PC-3 (cell line): ENCODE data around the gene TTC28. TPM values are rescaled to one million over a fixed set of nuclear protein-coding genes. Genes with fewer than 3 reads are reported as not detected.
"Not testable (repeated sequence)": the region's sequence is repeated elsewhere in the genome, so short reads cannot be mapped to it uniquely, and the experiment has no call there.

Experiments
- ATAC-seq: fragments of 200-7000 bp; cut with Tn5 transposase; 2 replicates; pipeline ENCODE4 v1.9.1; 2020; ENCODE audit warnings: mild to moderate bottlenecking, moderate library complexity
- BruUV-seq: library from RNA; stranded (reverse); fragments of 400-500 nt; replicated peaks from 2 replicates; lab custom pipeline; 2021; lab: Mats Ljungman, UMichigan
- CTCF ChIA-PET: fragments of 300-600 bp; sonication (Branson Sonifier 250); formaldehyde crosslinking; loops from one replicate; lab custom pipeline; 2022; ENCODE audit warnings: antibody characterized with exemption; lab: Charles Lee
- POLR2A ChIA-PET: fragments of 300-600 bp; sonication (Branson Sonifier 250); formaldehyde crosslinking; loops from one replicate; lab custom pipeline; 2022; ENCODE audit warnings: antibody characterized with exemption; ENCODE audit not compliant: unreplicated experiment; lab: Charles Lee
- DNase-seq: peaks from one replicate; pipeline ENCODE4 v3.0.0-alpha.2; 2015
- H2AFZ ChIP-seq: fragments of 300-600 bp; sonication (generic); 2 replicates; pipeline ENCODE4 v1.6.0; 2016; ENCODE audit warnings: antibody characterized with exemption, low read length
- H3F3A ChIP-seq: fragments of 300-600 bp; sonication (generic); one replicate; pipeline ENCODE4 v1.6.0; 2017; ENCODE audit warnings: antibody characterized with exemption, low read length, control low read depth, mild to moderate bottlenecking; ENCODE audit not compliant: unreplicated experiment
- H3K27ac ChIP-seq: fragments of 300-600 bp; sonication (generic); 2 replicates; pipeline ENCODE4 v1.5.1; 2016; ENCODE audit warnings: mild to moderate bottlenecking, low read length
- H3K27me3 ChIP-seq: fragments of 300-600 bp; sonication (generic); 2 replicates; pipeline ENCODE4 v1.6.1; 2016; ENCODE audit warnings: low read length, mixed read lengths
- H3K36me3 ChIP-seq: fragments of 300-600 bp; sonication (generic); 2 replicates; pipeline ENCODE4 v1.6.1; 2016; ENCODE audit warnings: low read depth, mixed run types, low read length, mixed read lengths
- H3K4me1 ChIP-seq: fragments of 300-600 bp; sonication (generic); 2 replicates; pipeline ENCODE4 v1.5.1; 2016; ENCODE audit warnings: low read length; ENCODE audit not compliant: insufficient read depth
- H3K4me2 ChIP-seq: fragments of 300-600 bp; sonication (generic); 2 replicates; pipeline ENCODE4 v1.6.0; 2016; ENCODE audit warnings: low read length
- H3K4me3 ChIP-seq: fragments of 300-600 bp; sonication (generic); 2 replicates; pipeline ENCODE4 v1.5.1; 2016; ENCODE audit warnings: mild to moderate bottlenecking, low read length, mixed read lengths
- H3K79me2 ChIP-seq: fragments of 300-600 bp; sonication (generic); 2 replicates; pipeline ENCODE4 v1.6.1; 2017; ENCODE audit warnings: low read length, mixed read lengths
- H3K9ac ChIP-seq: fragments of 300-600 bp; sonication (generic); 2 replicates; pipeline ENCODE4 v1.6.0; 2016; ENCODE audit warnings: mild to moderate bottlenecking, low read length
- H3K9me2 ChIP-seq: fragments of 300-600 bp; sonication (generic); replicated peaks from 2 replicates; pipeline ENCODE4 v1.6.1; 2016; ENCODE audit warnings: mixed run types, low read length, mixed read lengths
- H3K9me3 ChIP-seq: fragments of 300-600 bp; sonication (generic); 2 replicates; pipeline ENCODE4 v1.6.1; 2016; ENCODE audit warnings: low read length, mixed read lengths
- H4K20me1 ChIP-seq: fragments of 300-600 bp; sonication (generic); 2 replicates; pipeline ENCODE4 v1.6.1; 2016; ENCODE audit warnings: low read length, mixed read lengths
- CTCF ChIP-seq: fragments of 300-600 bp; sonication (generic); conservative IDR thresholded peaks from 2 replicates; pipeline ENCODE4 v1.5.1; 2017; ENCODE audit warnings: antibody characterized with exemption, low read depth, mild to moderate bottlenecking, low read length
- EZH2 ChIP-seq: fragments of 300-600 bp; sonication (generic); IDR thresholded peaks from one replicate; pipeline ENCODE4 v1.6.1; 2017; ENCODE audit warnings: antibody characterized with exemption, mild to moderate bottlenecking, low read length; ENCODE audit not compliant: unreplicated experiment
- EZH2phosphoT487 ChIP-seq: fragments of 300-600 bp; sonication (generic); IDR thresholded peaks from 2 replicates; pipeline ENCODE4 v1.6.1; 2018; ENCODE audit warnings: mild to moderate bottlenecking, antibody characterized with exemption, low read length, borderline replicate concordance
- intact Hi-C: fragments of 100-400 bp; cut with micrococcal nuclease; formaldehyde crosslinking; loops from 2 replicates; pipeline ENCODE4 v1.9.0; 2023
- total RNA-seq: library from RNA; depleted of rRNA; stranded (reverse); fragments of >200 nt; gene quantifications from 2 replicates; pipeline ENCODE4 v1.2.3, GENCODE V29; 2014

The TTC28 gene
- total RNA-seq, 1 experiment from 2014 or later, result 6.3 TPM

- H3K4me3 ChIP-seq, result no peak overlapping the region
- H3K36me3 ChIP-seq, result no peaks in the 10 kb centered on the region
- no TSS peak for BruUV-seq
- ChIA-PET POLR2A (no interaction called here), CTCF (interaction anchor here (0.5 kb wide), 1 partner anchor 315 kb away, joined by 3 read pairs; no protein-coding TSS in a partner anchor)
- DNase-seq (peak; percentile 31), ATAC-seq (peak; percentile 88)
- no peak overlapping the region for H3K27ac ChIP-seq
- intact Hi-C loops, result loop anchor here (5.0 kb wide), 1 partner anchor 100 kb away; no protein-coding TSS in a partner anchor
- no peaks in the 10 kb centered on the region for H3K79me2 ChIP-seq
- no peak overlapping the region for H2AFZ ChIP-seq
- no peak overlapping the region for H3K9ac ChIP-seq
- H3K4me1 ChIP-seq, result peaks cover 3% of the 10 kb centered on the region; the same call in 1 of the 2 replicates
- H4K20me1 ChIP-seq, result no peaks in the 10 kb centered on the region
- H3K9me3 ChIP-seq, result no peaks in the 10 kb centered on the region
- H3F3A ChIP-seq, result no peaks in the 10 kb centered on the region
- peak overlapping the region; percentile 8; the same call in 1 of the 2 replicates for H3K4me2 ChIP-seq
- H3K27me3 ChIP-seq, result no peaks in the 10 kb centered on the region
- no peaks in the 10 kb centered on the region for H3K9me2 ChIP-seq
- TF ChIP-seq EZH2phosphoT487 (no peak), CTCF (no peak), EZH2 (no peak)
These were observed 182.5 kb downstream of the TTC28 start for GRCh38 chr22:28497188-28497587.

- POLR2A ChIA-PET, CTCF ChIA-PET: not testable (repeated sequence)
These were observed 188.4 kb downstream of the TTC28 start for GRCh38 chr22:28491289-28491688.

GRCh38 chr22:28488825-28489224 lies 190.8 kb downstream of the TTC28 start:
- Histone ChIP-seq H3F3A (no peaks in the 10 kb centered on the region), H3K4me3 (no peak overlapping the region), H3K4me1 (no peaks in the 10 kb centered on the region), H4K20me1 (no peaks in the 10 kb centered on the region), H3K9me3 (no peaks in the 10 kb centered on the region), H3K9me2 (no peaks in the 10 kb centered on the region), H3K9ac (no peak overlapping the region), H3K79me2 (no peaks in the 10 kb centered on the region), H3K27me3 (no peaks in the 10 kb centered on the region), H2AFZ (no peak overlapping the region), H3K4me2 (no peak overlapping the region), H3K27ac (no peak overlapping the region), H3K36me3 (no peaks in the 10 kb centered on the region)
- ATAC-seq (no peak), DNase-seq (no peak)
- CTCF ChIA-PET, result interaction anchor here (0.6 kb wide), 1 partner anchor 235 kb away, joined by 3 read pairs; no protein-coding TSS in a partner anchor
- no TSS peak for BruUV-seq
- no peak for TF ChIP-seq EZH2phosphoT487
- no peak for TF ChIP-seq EZH2
- TF ChIP-seq CTCF, result no peak
- POLR2A ChIA-PET, result no interaction called here
- intact Hi-C loops, result no loop called here

More at GRCh38 chr22:28491289-28491688, 188.4 kb downstream of the TTC28 start:
- H3K79me2 ChIP-seq, H3K9ac ChIP-seq, H3F3A ChIP-seq, H3K36me3 ChIP-seq, H3K27ac ChIP-seq, H3K4me2 ChIP-seq, H4K20me1 ChIP-seq, ATAC-seq, BruUV-seq, intact Hi-C loops, DNase-seq, H3K27me3 ChIP-seq, H3K4me3 ChIP-seq, H3K9me2 ChIP-seq, H3K4me1 ChIP-seq, H3K9me3 ChIP-seq, H2AFZ ChIP-seq: not testable (repeated sequence)
